CD4-positive, alpha-beta T cell treated with Interleukin-17A for 1 hour (primary cell): Measurements from ENCODE around the gene TMPRSS13.

Experiments
- DNase-seq: peaks from one replicate; pipeline ENCODE4 v3.0.0-alpha.2; 2020

Gene TMPRSS13

DNA sequence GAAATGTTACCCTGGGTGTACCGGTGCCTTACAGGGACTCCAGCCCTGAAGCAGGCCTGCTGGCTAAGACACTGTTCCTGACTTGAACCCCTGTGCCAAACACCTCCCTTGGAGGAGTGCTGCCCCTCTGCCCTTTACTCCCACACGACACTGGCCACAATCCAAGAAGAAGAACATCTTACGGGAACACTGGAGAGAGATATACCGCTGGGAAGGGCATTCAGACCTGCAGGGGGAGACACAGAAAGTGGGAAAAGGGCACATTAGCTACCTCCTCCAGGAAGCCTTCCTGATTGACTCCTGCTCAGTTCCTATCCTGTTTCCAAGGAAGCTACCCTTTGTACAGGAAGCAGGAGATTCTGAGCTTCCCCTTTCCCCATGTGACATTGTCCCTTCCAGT is 18.7 kb downstream of the TMPRSS13 start:
- DNase-seq, result no peak

DNA sequence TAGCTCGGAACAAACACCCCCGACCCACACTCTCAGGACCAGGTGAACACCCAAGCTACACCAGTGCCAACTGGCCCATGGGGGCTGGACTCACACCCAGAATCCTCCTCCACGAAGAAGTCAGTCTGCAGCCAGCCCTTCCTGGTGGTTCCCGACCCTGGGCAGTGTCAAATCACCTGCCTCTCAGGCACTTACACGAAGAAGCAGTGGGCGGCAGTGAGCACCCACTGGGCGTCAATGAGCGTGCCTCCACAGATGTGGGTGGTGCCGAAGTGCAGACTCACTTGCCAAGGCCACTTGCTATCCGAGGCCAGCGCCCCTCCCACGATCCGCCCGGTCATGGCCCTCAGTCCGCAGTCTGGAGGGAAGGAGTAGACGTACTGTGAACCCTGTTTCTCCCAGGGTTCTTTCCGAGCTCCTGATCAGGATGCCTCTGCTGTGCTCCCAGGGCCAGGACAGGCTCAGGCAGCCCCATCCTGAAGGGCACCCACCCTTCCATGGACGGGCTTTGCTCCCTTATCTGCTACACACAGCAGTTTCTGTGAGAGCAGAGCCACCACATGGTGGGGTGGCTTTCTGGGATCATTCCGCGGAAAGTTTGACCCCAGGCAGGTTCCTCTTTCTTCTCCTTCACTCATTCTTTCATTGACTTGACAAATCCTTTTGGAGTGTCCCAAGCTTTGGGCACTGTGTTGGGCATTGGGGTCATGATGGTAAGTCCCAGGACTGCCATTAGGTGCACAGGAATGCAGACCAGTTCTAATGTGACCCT is 19.4 kb downstream of the TMPRSS13 start:
- DNase-seq, result no peak

DNA sequence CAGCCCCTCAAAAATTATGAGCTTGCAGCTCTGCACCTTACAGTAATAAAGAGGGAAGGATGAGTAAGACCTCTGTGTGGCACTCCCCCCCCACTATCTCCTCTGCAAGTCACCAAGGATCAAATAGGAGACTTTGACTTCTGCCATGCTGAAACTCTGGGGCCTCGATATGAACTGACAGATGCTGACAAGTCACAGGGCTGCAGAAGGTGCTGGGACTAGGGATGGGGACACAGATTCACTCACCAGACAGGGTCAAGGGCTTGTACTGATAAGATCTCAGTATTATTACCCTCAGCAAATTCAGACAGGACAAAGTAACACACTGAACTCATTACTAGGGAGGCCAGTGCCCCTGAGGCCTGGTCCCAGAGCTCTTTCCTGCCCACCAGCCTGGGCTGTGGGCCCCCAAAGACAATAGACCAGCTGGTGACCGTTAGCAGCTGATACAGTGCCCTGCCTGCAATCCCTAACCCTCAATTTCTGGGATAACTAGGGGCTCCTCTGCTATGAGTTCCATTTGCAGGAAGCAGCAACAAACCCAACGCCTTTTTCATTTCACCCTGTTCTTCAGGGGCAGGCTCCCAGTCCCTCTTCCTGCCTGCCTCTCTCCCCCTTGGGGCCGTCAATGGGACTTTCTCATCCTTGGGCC is 20.1 kb downstream of the TMPRSS13 start:
- DNase-seq, result no peak

DNA sequence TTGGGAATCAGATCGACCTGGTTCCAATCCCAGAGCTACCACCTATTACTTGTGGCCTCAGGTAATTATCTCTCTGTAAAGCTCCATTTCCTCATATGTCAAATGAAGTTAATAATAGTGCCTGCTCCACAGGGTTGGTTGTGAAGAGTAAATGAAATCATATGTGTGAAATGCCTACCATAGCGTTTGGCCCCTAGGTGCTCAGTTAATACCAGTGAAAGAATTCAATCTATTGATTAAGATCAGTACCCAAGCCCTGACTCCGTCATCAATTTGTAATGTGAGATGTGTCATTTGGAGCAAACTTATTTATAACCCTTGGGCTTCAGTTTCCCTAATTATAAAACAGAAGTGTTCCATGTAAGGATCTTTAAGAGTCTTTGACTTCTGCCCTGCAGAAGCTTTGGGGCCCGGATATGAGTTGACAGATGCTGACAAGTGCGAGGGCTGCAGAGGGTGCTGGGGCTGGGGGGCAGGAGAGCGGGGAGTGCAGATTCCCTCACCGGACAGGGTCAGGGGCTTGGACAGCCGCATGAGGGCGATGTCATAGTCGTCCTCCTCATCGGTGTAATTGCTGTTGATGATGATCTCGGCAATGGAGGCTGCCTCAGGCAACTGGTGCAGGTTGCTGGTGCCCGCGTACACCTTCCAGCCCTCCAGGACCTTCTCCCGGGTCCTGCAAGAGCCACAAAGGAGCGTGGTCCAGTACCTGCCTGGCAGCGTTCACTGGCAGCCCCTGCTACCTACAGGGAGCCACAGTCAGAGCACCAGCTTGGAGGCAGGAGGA is 20.9 kb downstream of the TMPRSS13 start:
- DNase-seq, result no peak

DNA sequence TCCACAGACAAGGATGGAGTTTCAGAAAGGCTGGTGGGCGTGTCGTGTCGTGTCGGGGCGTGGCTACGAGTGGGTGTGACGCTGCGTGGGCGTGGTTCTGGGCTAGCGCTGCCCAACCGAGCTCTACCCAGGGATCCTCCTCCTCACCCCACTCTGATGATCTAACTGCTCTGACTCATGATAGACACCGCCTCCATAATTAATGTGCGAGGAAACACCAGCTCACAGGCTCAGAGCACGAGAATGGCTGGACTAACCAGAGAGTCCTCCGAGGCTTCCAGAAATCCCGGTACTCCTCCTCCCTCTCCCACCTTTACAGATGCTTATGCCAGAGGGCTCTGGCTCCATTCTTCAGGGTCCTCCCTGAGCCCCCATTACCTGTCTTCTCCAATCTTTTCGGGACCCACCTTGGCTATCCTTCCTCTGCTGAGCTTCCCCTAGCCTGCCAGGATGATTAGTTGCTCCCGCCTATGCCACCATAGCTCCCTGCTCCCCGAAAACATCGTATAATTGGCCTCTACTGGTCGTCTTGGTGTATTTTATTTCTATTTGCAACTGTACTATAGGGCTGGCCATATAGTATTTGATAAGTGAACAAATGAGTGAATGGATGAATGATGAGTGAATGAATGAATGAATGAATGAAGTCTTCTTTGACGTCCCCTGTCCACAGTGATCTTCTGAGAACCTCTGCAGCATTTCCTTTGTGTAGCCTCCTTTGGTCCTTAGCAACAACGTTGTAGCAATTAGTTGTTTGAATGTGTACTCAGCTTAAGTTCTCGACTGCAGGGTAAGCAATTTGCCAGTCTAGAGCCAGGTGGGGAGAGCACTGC is 21.7 kb downstream of the TMPRSS13 start:
- DNase-seq, result peak; percentile 77

DNA sequence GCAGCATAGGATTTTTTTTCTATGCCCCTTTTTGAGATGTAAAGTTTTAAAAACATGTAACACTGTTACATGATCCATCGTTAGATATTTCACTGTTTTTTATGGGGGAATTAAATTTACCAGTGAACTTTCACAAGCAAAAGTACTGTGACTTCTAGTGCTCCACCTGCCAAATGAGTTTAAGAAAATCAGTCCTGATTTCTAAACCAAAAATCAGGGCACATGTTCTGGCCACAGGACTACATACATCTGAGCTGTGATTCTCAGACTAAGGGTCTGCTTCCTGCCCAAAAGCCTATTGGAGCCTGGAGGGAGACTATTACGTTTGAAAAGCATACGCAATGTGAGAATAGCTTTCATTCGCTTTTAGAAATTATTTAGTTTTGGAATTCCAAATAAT is 22.5 kb downstream of the TMPRSS13 start:
- no peak for DNase-seq

DNA sequence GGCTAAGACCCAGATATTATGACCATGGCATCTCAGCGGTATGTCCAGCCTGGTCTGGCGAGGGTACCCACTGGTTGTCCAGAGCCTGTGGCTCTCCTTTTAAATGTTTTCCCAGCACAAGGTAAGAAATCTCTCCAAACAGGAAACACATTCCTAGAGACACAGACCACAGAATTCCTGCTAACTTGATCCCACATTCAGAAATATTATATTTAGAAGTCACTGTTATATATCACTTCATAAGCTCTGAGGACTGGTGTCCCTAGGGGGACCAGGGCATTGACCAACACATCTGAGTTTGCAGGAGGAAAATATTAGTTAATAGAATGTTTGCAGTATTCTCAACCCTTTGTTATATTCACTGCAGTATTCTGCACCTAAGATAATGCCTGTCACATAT is 23.1 kb downstream of the TMPRSS13 start:
- no peak for DNase-seq

DNA sequence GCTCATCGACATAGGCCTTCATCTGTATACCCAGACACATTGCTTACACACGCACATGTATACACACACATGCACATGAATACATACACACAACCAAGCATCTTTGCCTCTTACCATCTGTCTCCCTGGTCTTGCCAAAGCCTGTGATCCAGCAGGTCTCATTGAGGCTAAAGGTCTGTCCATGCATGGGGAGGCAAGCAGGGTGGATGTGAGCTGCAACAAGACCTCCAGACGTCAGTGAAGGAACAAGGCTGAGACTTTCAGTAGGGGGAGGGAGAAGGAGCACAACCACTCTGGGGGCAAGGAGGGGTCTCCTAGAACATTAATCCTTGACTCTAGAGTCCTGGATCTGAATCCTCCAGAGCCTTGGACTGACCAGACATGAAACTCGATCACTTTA is 23.7 kb downstream of the TMPRSS13 start:
- no peak for DNase-seq

DNA sequence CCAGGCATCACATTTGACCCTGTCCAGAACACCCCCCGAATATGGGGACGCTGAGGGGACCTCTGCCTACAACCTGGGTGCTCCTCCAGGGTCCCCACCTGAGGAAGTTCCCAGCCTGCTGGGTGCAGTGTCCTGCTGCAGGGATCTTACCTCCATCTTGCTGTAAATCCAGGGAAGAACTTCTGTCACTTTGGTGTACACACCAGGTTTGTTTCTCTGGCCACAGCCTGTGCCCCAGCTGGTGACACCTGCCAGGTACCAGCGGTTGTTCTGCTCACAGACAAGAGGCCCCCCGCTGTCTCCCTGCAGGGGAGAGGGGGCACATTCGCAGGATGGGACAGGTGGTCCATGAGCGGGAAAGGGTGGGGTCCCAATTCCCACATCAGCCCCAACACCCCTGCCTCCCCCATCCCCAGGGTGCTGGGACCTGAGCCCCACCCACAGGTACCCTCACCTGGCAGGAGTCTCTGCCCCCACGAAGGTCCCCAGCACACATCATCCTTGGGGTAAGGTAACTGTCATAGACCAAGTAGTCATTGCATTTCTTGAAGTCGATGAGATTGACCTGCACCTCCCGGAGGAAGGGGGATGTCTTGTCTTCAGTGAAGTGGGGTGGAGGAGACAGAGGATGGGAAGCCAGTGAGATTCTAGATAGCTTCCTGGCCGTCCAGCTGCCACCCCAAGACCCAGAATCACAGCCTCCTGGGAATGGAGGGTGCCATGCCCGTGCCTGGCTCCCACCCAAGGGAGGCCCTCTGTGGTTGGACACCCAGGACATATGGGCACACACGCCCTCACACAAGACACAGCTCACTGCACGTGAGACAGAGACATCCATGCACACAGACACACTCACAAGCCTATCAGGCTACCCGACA is 25.5 kb downstream of the TMPRSS13 start:
- no peak for DNase-seq

DNA sequence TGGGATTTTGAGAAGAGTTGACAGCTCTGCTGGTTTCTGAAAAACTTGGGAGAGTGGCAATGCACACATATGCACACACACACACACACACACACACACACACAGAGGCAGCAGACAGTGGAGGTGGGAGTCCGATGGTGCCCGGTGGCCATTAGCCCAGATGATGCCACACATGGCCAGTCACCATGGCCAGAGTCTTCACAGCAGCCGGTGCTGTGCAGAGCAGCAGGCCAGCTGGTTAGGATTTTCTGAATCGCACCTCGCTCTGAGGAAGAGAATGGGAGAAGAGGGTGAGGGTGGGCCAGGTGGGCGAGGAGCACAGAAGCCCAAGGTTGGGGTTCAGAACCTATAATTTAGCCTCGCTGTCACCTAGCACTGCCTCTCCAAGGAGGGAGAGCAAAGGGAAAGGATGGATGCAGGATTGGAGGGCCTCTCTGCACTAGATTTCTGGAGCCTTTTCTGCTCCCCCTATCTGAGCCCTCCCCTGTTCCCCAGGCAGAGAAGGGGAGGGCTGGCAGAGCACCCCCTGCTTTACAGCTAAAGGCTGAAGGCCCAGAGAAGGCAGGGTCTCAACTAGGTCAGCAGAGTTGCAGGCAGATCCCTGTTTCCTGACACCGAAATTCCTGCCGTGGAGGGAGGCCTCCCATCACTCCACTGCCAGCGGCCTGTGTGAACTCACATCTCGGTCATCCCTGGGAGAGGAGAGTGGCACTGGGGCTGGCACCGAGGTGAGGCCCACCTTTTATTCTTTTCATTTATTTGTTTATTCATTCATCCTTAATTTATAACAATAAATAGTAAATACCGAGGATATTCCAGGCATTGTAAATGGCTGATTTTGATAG is 27.0 kb downstream of the TMPRSS13 start:
- DNase-seq, result no peak

DNA sequence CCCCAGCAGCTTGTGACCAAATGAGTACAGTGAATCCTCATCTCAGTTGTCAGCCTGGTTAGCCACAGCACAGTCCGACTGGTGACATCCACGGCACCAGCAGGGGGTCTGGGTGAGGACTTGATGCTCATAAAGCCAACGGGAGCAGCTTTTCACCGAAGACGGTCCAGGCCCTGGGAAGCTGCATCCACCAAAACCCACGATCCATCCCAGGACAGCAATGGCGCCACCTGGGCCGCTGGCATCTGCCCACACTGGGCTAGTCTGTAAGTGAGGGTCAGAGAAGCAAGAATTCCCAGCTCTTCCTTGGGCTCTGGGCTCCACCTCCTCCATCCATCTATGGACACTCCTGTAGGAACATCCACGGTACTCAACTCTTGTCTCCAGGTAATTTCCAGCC is 27.6 kb downstream of the TMPRSS13 start:
- no peak for DNase-seq

DNA sequence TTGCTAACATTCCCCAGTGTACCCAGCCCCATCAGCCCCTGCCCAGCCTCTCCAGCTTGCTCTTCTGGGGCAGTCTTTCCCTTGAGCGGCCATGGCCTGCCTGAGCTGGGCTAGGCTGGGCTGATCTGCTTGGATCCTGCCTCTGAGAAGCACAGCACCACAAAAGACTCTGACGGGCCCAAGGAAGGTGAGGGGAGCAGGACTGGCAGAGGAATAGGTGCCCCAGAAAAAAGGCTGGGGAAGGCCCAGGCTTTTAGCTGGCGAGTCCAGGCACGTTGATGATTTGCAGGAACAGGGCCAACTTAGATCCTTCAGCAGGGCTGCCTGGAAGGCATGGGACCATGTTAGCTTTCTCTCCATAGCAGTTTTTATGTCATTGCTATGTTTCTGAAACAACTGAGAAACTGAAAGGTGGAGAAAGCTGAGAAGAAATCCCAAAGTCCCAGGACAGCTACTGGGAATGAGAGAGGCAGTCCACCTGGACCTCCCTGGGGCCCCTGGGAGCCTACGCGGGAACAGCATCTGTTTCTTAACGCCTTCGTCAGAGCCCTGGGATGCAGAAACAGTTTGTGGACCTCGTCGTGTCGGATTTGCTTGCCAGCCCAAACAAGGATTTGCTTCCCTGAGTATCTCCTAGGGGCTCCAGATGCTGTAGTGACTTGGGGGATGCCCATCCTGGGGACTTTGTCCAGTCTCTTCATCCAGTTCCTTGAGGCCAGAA is 28.3 kb downstream of the TMPRSS13 start:
- DNase-seq, result no peak

DNA sequence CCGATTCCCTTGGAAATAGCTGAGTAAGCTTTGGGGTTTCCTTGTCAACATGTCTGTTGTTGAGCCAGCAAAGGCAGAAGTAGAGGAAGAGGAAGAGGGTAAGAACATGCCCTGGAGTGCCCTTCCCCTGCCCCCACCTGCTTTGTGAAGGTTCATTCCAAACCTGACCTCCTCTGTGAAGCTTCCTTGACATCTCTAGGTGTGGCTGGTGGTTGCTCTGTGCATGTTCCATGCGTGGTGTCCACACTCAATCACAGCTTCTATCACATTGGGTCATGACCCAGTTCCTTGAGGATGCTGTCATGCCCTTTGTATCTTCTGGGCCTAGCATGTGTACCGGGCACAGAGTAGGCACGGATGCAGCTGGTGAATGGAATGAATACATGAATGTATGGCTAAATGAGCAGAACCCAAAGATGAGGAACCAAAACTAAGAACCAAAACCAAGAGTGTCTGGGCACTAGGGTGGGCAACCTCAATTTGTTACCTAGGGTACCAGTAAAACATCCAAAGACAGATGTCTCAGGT is 29.0 kb downstream of the TMPRSS13 start:
- DNase-seq, result peak; percentile 3

DNA sequence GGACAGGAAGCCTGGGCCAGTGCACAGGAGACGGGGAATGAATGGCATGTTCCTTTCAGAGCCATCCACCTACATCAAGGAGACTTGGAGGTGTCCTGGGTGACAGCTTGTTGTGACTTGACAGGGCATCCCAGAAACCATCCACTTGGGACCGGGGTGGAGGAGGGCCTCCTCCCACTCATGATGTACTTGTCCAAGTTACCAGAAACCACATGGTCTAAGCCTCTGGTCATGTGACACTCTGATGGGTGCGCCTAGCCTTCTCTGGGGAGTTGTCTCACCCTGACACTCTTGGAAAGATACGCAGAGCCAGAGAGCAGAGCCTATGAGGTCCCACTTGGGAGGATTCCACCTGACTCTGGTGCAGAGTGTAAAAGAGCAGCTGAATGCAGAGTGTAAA is 31.1 kb downstream of the TMPRSS13 start:
- DNase-seq, result no peak

DNA sequence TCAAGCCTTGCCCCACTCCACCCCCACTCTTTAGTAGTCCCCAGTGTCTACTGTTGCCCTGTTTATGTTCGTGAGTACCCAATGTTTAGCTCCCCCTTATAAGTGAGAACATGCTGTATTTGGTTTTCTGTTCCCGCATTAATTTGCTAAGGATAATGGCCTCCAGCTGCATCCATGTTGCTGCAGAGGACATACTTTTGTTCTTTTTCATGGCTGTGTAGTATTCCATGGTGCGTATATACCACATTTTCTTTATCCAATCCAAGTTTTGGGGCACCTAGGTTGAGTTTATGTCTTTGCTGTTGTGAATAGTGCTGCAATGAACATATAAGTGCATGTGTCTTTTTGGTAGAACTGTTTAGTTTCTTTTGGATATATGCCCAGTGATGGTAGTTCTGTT is 36.6 kb downstream of the TMPRSS13 start:
- no peak for DNase-seq

DNA sequence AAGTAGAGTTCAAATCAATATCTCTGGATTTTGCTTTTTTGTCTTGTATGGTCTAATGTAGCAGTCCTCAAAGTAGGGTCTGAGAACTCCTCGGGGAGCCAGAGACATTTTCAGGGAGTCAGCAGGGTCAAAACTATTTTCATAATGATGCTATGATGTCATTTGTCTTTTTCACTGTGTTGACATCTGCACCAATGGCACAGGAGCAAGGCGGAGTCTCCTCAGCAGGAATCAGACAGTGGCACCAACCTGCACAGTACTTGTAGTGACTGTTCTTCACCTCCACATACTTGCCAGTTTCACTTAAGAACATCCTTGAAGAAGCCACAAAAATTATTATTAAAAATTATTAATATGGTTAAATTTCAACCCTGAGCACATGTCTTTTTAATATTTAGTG is 37.8 kb downstream of the TMPRSS13 start:
- no peak for DNase-seq

DNA sequence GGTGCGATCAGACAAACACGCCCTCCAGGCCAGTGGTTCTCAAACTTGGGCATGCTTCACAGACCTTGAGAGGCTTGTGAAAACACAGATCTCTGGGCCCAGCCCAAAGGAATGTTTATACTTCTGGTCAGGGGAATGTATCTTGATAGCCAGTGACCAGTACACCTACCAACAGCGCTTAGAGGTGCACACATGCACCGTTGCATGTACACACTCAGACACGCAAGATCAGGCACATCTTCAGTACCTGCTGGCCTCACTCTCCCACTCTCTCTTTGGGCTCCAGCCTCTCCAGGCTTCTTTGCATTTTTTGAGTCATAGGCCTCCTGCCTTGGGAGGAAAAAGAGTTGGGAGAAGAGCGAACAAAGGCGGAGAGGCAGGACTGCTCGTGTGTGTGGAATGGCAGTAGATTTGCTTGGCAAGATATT is 41.0 kb downstream of the TMPRSS13 start:
- no peak for DNase-seq

DNA sequence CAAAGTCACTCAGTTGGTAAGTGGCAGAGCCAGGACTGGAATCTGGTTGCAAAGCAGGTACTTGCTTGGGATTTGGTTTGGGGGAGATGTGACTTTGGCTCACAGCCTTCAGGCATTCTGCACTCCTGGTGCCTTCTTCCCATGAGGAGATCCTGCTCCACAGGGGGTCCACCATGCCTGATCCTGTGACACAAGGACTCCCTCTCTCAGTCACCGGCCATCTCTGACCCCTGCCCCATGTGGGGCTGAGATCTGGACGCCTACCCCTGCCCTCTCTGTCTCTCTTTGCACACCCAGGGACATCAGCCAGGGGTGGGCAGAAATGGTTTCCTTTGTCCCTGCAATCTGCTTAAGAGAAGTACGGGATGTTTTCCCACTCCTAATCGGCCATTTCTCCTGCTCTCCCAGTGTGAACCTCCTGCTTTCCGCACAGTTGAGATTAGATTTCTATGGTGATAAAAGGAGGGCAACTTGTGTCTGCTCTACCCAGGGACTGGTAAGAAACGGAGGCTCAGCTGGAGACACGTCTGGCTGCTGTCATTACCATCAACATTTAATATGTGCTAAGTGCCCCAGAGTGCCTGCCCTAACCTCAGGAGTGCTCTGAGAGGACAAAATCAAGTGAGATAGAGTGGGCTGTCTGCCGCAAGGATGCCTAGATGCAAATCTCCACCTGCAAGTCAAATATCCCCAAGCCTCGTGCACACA is 41.6 kb downstream of the TMPRSS13 start:
- no peak for DNase-seq

DNA sequence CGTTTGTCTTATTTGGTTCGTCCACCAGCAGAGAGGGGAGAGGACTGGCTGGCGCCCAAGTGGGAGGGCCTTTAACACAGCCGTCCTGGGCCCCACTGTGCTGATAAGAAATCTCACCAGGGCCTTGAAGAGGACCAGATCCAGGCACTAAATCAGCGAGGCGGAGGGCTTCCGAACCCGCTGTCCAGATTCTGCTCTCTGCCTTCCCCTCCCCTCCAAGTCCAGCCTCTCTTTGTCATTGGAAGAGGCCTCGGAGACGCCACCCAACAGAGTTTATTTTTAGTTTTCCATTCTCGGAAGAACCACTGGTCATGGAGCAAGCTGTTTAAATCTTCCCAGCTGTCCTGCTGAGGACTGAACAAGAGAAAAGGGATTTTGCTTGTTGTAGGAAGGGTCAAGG is 43.4 kb downstream of the TMPRSS13 start:
- DNase-seq, result no peak
